Left ventricle myocardium inferior (tissue), 1 donor: ENCODE results near the gene PRMT3. TPM values are rescaled to one million over a fixed set of nuclear protein-coding genes. Genes with fewer than 3 reads are reported as not detected.

Source experiments
- DNase-seq: peaks from one replicate; pipeline ENCODE4 v3.0.0-alpha.2; 2020
- H3K27ac ChIP-seq: fragments of 200-600 bp; replicated peaks from 2 replicates; pipeline ENCODE4 v1.8.0; 2021
- H3K27me3 ChIP-seq: fragments of 200-600 bp; 2 replicates; pipeline ENCODE4 v1.8.0; 2021; ENCODE audit warnings: low read depth
- H3K36me3 ChIP-seq: fragments of 200-600 bp; 2 replicates; pipeline ENCODE4 v1.8.0; 2021
- H3K4me1 ChIP-seq: fragments of 200-600 bp; 2 replicates; pipeline ENCODE4 v1.8.0; 2021
- H3K4me3 ChIP-seq: fragments of 200-600 bp; 2 replicates; pipeline ENCODE4 v1.8.0; 2021; ENCODE audit warnings: mild to moderate bottlenecking, moderate library complexity
- H3K9me3 ChIP-seq: fragments of 200-600 bp; replicated peaks from 2 replicates; pipeline ENCODE4 v1.8.0; 2021
- CTCF ChIP-seq: fragments of 200-600 bp; IDR thresholded peaks from 2 replicates; pipeline ENCODE4 v1.8.0; 2021; ENCODE audit warnings: antibody characterized with exemption, mild to moderate bottlenecking, borderline replicate concordance
- intact Hi-C: fragments of 100-400 bp; cut with micrococcal nuclease; formaldehyde crosslinking; loops from one replicate; pipeline ENCODE4 v1.11.0; 2022
- total RNA-seq: library from RNA; stranded (reverse); fragmentation: NEBNext Ultra II Directional; extraction: Animal tissue kit (Norgen Biotek cat#: 25700); gene quantifications from one replicate; pipeline ENCODE4 v1.2.1, GENCODE V29; 2021
- donor health status: DM: no; HTN: yes; CAD: no; lungs with severe emphysema.

The PRMT3 gene
- total RNA-seq, 1 donor from 2014 or later = 11.4 TPM

GRCh38 chr11:20388096-20389055 is 860 bp downstream of the PRMT3 start:
- no peak for DNase-seq
- H3K27ac ChIP-seq = peak overlapping the region; percentile 87
- intact Hi-C loops = no loop called here
- no peaks in the 10 kb centered on the region for H3K9me3 ChIP-seq
- no peak for TF ChIP-seq CTCF
- peak overlapping the region; percentile 77 for H3K4me3 ChIP-seq
- H3K27me3 ChIP-seq = no peaks in the 10 kb centered on the region
- peaks cover 20% of the 10 kb centered on the region for H3K36me3 ChIP-seq
- H3K4me1 ChIP-seq = peaks cover 26% of the 10 kb centered on the region

- H3K27me3 ChIP-seq = no peaks in the 10 kb centered on the region
- H3K9me3 ChIP-seq = no peaks in the 10 kb centered on the region
- no peak overlapping the region for H3K4me3 ChIP-seq
- no peaks in the 10 kb centered on the region for H3K4me1 ChIP-seq
- no peak overlapping the region for H3K27ac ChIP-seq
- intact Hi-C loops = loop anchor here (10.0 kb wide), 1 partner anchor 208 kb away; no protein-coding TSS in a partner anchor
- peaks cover 70% of the 10 kb centered on the region for H3K36me3 ChIP-seq
- no peak for DNase-seq
- TF ChIP-seq CTCF = peak; percentile 59
These were observed 9.8 kb downstream of the PRMT3 start for GRCh38 chr11:20397281-20397680.

GRCh38 chr11:20399498-20399897 is 12.0 kb downstream of the PRMT3 start:
- Histone ChIP-seq H3K36me3 (peaks cover 63% of the 10 kb centered on the region), H3K4me3 (no peak overlapping the region), H3K4me1 (no peaks in the 10 kb centered on the region), H3K27me3 (no peaks in the 10 kb centered on the region), H3K27ac (no peak overlapping the region), H3K9me3 (no peaks in the 10 kb centered on the region)
- no peak for DNase-seq
- TF ChIP-seq CTCF = no peak
- intact Hi-C loops = loop anchor here (10.0 kb wide), 1 partner anchor 205 kb away; no protein-coding TSS in a partner anchor

DNA sequence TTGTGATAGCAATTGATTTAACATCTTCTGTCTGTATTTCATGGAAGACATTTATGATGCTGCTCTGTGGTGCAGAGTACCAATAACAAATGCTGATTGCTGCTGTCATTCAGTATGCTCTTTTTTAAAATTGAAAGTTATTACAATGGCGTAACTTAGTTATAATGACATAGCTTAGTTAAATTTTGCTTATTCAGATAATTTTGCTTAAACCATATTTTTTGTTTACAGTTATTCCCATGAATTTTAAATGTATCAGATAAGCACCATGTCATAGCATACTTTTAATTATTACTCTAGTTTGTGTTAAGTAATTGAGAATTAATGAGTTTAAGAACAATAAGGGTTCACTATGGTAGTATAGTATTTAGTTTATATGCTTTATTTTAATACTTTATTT is 15.5 kb downstream of the PRMT3 start:
- Histone ChIP-seq H3K27ac (no peak overlapping the region), H3K36me3 (peaks cover 60% of the 10 kb centered on the region), H3K4me3 (no peak overlapping the region), H3K27me3 (no peaks in the 10 kb centered on the region), H3K9me3 (no peaks in the 10 kb centered on the region), H3K4me1 (no peaks in the 10 kb centered on the region)
- no peak for DNase-seq
- TF ChIP-seq CTCF = no peak
- intact Hi-C loops = no loop called here

- Histone ChIP-seq H3K36me3 (peaks cover 63% of the 10 kb centered on the region), H3K27me3 (no peaks in the 10 kb centered on the region), H3K27ac (no peak overlapping the region), H3K4me3 (no peak overlapping the region), H3K9me3 (no peaks in the 10 kb centered on the region), H3K4me1 (no peaks in the 10 kb centered on the region)
- intact Hi-C loops = no loop called here
- no peak for DNase-seq
- TF ChIP-seq CTCF = no peak
These were observed 19.0 kb downstream of the PRMT3 start for GRCh38 chr11:20406484-20406883.
